ENCODE data around the gene KDSR. TPM values are rescaled to one million over a fixed set of nuclear protein-coding genes. Genes with fewer than 3 reads are reported as not detected.

Gene KDSR, protein sequence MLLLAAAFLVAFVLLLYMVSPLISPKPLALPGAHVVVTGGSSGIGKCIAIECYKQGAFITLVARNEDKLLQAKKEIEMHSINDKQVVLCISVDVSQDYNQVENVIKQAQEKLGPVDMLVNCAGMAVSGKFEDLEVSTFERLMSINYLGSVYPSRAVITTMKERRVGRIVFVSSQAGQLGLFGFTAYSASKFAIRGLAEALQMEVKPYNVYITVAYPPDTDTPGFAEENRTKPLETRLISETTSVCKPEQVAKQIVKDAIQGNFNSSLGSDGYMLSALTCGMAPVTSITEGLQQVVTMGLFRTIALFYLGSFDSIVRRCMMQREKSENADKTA
- polyA plus RNA-seq (2012; ENCODE audit: missing spikeins), result 17.8 TPM

DNA sequence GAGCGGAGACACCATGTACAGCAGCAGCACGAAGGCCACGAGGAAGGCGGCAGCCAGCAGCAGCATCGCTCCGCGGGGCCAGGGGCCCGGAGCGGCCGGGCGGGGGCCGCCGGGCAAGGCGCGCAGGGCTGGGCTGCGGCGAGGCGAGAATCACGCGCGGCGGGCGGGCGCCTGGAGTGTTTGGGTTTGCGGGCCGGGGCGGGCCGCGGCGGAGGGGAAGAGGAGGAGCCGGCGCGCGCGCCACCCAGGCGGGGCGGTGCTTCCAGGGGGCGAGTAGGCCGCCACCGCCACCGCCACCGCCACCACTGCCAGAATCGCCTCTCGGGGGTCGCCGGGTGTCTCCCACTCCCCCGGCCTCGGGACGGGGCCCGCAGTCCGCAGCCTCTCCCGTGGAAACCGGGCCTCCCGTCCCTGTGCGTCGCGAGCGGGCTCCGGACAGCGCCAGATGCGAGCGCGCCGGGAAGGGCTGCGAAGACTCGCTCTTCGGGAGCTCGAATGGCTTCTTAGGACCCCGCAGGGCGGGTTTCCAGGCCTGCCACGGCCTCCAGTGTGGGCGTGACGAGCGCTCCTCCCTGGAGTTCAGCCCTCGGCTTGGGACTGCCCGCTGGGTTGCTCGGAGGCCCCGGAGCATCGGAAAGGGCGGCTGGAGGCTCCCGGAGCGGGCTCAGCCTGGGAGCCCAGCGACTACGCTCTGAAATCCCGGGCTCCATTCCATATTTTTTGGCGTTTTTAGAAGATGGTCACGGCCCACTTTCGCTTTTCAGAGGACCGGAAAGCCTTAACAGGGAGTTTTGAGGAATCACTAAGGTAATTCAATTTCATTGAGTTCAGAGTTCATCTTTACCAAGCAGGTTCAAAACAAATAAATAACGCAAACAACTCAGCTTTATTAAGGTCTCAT, at the start of gene KDSR:
Gene KDSR (minus strand): TSS at position 154 of the 901 bp plus-strand sequence. CDS start 88 bp downstream, at position 66.
- peak; percentile 86 for TF ChIP-seq POLR2A (IDR thresholded peaks at IDR 0.05; ENCODE audit: low read depth, low read length)
- TF ChIP-seq TAF1 (IDR thresholded peaks at IDR 0.05; ENCODE audit: borderline replicate concordance, low read depth, low read length), result peak; percentile 67
- TF ChIP-seq POLR2AphosphoS5 (IDR thresholded peaks at IDR 0.05; ENCODE audit: low read depth, low read length), result peak; percentile 86
- DNase-seq (ENCODE audit: insufficient read length) (peak; percentile 77), FAIRE-seq (peak; percentile 89)

DNA sequence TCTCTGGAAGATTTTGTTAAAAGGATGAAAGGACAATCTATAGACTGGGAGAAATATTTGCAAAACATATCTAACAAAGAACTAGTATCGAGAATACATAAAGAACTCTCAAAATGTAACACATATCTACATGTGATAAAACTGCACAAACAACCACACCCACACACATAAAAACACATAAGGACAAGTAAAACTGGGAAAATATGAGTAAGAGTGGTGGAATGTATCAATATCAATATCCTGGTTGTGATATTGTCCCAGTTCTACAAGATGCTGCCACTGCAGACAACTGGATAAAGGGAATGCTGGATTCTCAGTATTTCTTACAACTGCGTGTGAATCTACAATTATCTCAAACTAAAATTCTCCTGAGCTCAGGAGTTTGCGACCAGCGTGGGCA, 45.9 kb upstream of the KDSR start:
- TF ChIP-seq TAF1 (IDR thresholded peaks at IDR 0.05; ENCODE audit: borderline replicate concordance, low read depth, low read length) (no peak), POLR2A (IDR thresholded peaks at IDR 0.05; ENCODE audit: low read depth, low read length) (no peak), POLR2AphosphoS5 (IDR thresholded peaks at IDR 0.05; ENCODE audit: low read depth, low read length) (no peak)
- DNase-seq (ENCODE audit: insufficient read length), result no peak
- no peak for FAIRE-seq

DNA sequence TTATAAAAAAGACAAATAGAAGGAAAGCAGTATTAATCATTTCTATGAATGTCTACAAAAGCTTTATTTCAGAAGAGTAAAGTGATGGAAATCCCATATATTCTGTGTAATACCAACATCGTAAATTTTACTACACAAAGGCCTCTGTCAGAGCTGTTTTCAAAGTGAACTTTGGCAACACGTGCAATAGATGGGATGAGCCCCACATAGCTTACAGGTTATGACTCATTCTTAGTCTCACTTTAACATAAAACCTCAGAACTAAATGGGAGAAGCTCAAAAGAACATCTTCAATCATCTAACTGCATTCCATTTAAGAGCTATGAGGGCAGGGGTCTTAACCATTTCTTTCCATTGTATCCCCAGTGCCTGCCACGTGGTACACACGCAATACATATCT, 43.8 kb upstream of the KDSR start:
- DNase-seq (ENCODE audit: insufficient read length) (no peak), FAIRE-seq (no peak)
- TF ChIP-seq TAF1 (IDR thresholded peaks at IDR 0.05; ENCODE audit: borderline replicate concordance, low read depth, low read length) (no peak), POLR2A (IDR thresholded peaks at IDR 0.05; ENCODE audit: low read depth, low read length) (no peak), POLR2AphosphoS5 (IDR thresholded peaks at IDR 0.05; ENCODE audit: low read depth, low read length) (no peak)

DNA sequence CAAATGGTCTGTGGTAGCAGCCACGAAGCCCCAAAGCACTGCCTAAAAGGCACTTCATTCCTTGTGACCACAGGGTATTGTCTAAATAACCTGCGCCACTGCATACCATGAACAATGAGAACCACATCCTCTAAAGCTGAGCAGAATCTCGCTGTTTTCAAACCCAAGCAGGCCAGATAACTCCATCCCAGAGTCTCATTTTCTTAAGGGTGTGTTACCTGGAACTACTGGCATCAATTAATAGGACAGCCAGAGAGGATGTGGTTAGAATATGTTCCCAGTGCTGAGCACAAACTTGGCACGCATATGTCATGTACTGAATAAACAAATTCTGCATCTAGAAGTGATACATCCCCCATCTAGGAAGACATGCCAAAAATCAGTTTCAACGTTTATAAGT, 42.3 kb upstream of the KDSR start:
- TF ChIP-seq POLR2AphosphoS5 (IDR thresholded peaks at IDR 0.05; ENCODE audit: low read depth, low read length), result no peak
- no peak for TF ChIP-seq POLR2A (IDR thresholded peaks at IDR 0.05; ENCODE audit: low read depth, low read length)
- DNase-seq (ENCODE audit: insufficient read length), result no peak
- no peak for FAIRE-seq

DNA sequence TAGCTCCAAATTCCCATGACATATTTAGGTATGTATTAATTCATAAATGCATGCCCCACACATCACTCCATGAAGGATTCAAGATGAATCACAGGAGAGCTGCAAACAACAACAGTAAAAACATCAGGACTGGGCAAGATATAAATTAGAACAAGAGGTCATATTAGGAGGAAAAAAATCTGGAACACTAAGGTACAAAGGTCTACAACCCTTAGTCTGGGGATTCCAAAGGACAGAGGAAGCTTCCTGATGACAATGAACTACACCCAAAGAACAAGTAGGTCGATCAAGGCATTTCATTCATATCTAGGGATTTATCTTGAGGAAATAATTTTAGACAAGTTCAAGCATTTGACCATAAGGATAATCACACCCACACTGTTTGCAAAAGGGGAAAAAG, 40.7 kb upstream of the KDSR start:
- FAIRE-seq (no peak), DNase-seq (ENCODE audit: insufficient read length) (no peak)
- TF ChIP-seq TAF1 (IDR thresholded peaks at IDR 0.05; ENCODE audit: borderline replicate concordance, low read depth, low read length), result no peak
- no peak for TF ChIP-seq POLR2AphosphoS5 (IDR thresholded peaks at IDR 0.05; ENCODE audit: low read depth, low read length)
- no peak for TF ChIP-seq POLR2A (IDR thresholded peaks at IDR 0.05; ENCODE audit: low read depth, low read length)

DNA sequence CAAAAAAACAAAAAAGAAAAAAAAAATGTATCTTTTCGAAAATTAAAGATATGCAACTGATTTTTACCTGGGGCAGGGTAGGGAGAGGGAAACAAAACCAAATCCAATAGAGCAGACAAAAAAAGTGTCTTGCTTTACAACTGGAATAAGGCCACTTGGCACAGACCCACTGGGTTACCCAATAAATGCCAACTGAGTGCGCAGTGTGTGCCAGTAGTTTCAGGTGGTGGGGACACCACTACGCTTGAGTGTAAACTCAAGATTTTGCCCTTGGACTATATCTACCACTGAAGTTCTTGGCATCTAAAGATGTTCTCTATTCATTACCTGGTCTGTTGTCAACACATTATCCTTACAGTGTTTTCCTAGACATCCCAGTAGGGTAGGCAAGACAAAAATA, 39.0 kb upstream of the KDSR start:
- DNase-seq (ENCODE audit: insufficient read length) (no peak), FAIRE-seq (no peak)
- no peak for TF ChIP-seq POLR2A (IDR thresholded peaks at IDR 0.05; ENCODE audit: low read depth, low read length)
- TF ChIP-seq TAF1 (IDR thresholded peaks at IDR 0.05; ENCODE audit: borderline replicate concordance, low read depth, low read length), result no peak
- no peak for TF ChIP-seq POLR2AphosphoS5 (IDR thresholded peaks at IDR 0.05; ENCODE audit: low read depth, low read length)

DNA sequence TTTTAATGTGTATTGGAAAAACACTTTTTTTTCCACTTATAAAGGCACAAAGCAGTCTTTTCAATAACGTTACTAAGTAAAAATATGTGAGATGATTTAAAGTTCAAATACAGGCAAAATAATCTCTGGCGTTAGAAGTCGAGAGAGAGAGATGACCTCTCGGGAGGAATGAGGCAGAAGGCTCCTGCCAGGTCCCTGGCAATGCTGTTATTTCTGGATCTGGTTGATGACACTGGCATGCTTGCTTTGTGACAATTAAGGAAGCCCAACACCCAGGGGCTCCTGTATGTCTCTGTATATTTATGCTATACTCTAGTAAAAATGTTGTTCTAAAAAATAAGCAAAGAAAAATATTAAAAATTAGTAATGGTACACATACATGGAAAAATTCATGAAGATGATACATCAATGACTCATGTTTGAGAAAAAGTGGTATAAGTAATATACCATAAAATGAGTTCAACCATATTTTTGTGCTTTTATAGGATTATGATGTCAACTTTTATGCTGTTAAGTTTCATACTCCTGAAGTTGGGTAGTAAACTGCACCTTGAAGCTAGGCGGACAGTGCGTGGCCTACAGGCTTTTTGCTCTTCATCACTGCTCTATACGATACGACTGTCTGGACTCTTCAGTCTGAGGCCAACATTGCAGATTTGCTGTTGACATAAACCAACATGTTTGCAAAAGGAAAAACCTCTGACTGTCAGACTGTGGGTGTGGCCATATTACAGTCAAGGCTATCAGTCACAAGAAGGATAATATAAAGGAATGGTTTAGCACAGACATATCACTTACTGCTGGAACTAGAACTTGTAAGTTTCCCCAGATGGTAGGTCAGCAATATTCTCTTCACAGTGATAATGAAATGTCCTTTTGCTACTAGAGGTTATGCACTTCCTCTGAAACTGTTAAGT, 35.5 kb upstream of the KDSR start:
- FAIRE-seq (no peak), DNase-seq (ENCODE audit: insufficient read length) (no peak)
- TF ChIP-seq POLR2A (IDR thresholded peaks at IDR 0.05; ENCODE audit: low read depth, low read length), result no peak
- TF ChIP-seq TAF1 (IDR thresholded peaks at IDR 0.05; ENCODE audit: borderline replicate concordance, low read depth, low read length), result no peak
- no peak for TF ChIP-seq POLR2AphosphoS5 (IDR thresholded peaks at IDR 0.05; ENCODE audit: low read depth, low read length)

DNA sequence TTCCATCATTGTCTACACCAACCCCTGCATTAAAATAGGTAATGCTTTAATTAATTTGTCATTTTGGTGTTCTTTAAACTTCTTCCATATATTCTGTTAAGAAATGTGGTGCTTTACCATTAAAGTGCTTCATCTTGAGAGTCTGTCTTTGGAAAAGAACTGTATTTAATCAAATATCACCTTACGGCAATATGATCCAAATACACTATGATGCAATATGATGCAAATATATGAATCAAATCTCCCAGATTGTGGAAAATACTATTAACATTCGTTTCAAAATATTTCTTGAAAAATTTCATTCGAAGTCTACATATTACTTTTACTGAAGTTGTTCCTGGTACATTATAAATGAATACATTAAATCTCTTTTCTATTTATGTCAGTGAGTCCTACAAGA, 32.3 kb upstream of the KDSR start:
- TF ChIP-seq POLR2A (IDR thresholded peaks at IDR 0.05; ENCODE audit: low read depth, low read length) (no peak), TAF1 (IDR thresholded peaks at IDR 0.05; ENCODE audit: borderline replicate concordance, low read depth, low read length) (no peak)
- DNase-seq (ENCODE audit: insufficient read length) (no peak), FAIRE-seq (no peak)

DNA sequence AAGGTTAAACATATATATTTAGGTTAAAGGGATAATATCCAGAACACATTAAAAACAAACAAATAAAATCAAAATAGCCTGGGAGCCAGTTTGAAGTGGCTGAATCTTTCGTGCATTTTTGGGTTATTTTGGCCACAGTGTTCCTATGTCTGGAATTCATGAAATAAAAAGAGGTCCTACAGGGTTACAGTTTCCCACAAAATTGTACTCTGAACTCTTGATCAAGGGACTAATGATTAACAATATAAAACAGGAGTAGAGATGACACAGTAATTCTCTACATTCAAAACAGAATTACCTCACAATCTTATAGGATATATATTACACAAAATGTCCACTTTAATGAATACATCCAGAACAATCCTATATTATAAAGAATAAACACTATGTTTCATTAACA, 30.3 kb upstream of the KDSR start:
- no peak for FAIRE-seq

DNA sequence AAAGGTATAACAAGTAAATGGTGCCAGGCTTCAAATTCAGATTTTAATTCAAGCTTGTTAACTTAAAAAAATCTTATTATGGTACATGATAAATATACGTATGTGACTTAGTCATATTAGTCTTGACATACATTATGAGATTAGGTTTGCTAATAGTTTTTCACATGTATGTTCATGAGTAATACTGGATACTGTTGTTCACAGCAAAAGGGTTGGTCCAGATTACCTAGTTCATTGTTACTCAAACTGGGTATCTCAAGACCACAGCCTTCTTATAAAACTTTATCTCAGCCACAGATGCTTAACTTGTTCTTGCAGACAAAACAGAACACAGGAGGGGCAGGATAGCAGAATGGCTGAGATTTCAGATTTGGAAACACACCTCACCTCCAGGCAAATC, 28.5 kb upstream of the KDSR start:
- DNase-seq (ENCODE audit: insufficient read length) (no peak), FAIRE-seq (peak; percentile 53)
- no peak for TF ChIP-seq POLR2A (IDR thresholded peaks at IDR 0.05; ENCODE audit: low read depth, low read length)
- no peak for TF ChIP-seq POLR2AphosphoS5 (IDR thresholded peaks at IDR 0.05; ENCODE audit: low read depth, low read length)
- TF ChIP-seq TAF1 (IDR thresholded peaks at IDR 0.05; ENCODE audit: borderline replicate concordance, low read depth, low read length), result no peak

More for the DNA sequence above, 30.3 kb upstream of the KDSR start:
- no peak for DNase-seq (ENCODE audit: insufficient read length)
- no peak for TF ChIP-seq POLR2A (IDR thresholded peaks at IDR 0.05; ENCODE audit: low read depth, low read length)
- no peak for TF ChIP-seq TAF1 (IDR thresholded peaks at IDR 0.05; ENCODE audit: borderline replicate concordance, low read depth, low read length)
- no peak for TF ChIP-seq POLR2AphosphoS5 (IDR thresholded peaks at IDR 0.05; ENCODE audit: low read depth, low read length)

DNA sequence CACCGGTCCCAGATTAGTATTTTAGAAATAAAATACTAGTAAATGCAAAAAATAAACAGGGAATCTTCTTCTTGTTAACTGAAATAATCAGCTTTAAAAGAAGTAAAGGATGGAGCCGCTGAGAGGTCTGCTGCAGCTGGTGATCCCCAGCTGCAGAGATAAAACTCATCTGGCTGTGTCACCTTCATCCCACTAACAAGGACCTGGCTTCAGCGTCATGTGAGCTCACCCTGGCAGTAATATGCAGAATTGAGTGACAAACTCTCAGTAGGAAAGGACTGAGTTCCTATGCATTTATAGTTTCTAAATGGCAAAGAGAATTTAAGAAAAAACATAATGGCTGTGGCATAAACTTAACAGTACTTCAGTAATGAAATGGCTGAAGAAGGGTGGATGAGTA, 27.9 kb upstream of the KDSR start:
- no peak for TF ChIP-seq TAF1 (IDR thresholded peaks at IDR 0.05; ENCODE audit: borderline replicate concordance, low read depth, low read length)
- no peak for TF ChIP-seq POLR2A (IDR thresholded peaks at IDR 0.05; ENCODE audit: low read depth, low read length)
- no peak for TF ChIP-seq POLR2AphosphoS5 (IDR thresholded peaks at IDR 0.05; ENCODE audit: low read depth, low read length)
- FAIRE-seq (no peak), DNase-seq (ENCODE audit: insufficient read length) (no peak)

Data from GM12892 (cell line).